PFSK-1 (cell line): ENCODE results near the gene CARD18.

Source experiments
- POLR2AphosphoS5 ChIP-seq: IDR thresholded peaks from 2 replicates; pipeline ENCODE4 v1.6.1; 2012; ENCODE audit warnings: low read depth, mild to moderate bottlenecking, control low read depth, low read length, moderate library complexity
- REST ChIP-seq, 2 experiments: IDR thresholded peaks; 2 replicates each; pipeline versions ENCODE4 v1.6.1 to v1.8.0; 2011 to 2012; ENCODE audit warnings: low read depth in 2 of 2, low read length in 2 of 2, control low read depth in 1 of 2, inconsistent platforms in 1 of 2, mild to moderate bottlenecking in 1 of 2, moderate library complexity in 1 of 2; ENCODE audit not compliant: insufficient read depth in 1 of 2
- TAF1 ChIP-seq: IDR thresholded peaks from 2 replicates; pipeline ENCODE4 v1.6.1; 2012; ENCODE audit warnings: low read length, control low read depth, borderline replicate concordance; ENCODE audit not compliant: insufficient read depth

GRCh38 chr11:105132716-105133511 lies 6.7 kb downstream of the CARD18 start:
- TF ChIP-seq REST (IDR thresholded peaks at IDR 0.05; ENCODE audit: insufficient read depth in 1 of 2, low read depth in 2 of 2, low read length in 2 of 2) (no peak), TAF1 (no peak), POLR2AphosphoS5 (no peak)
